ENCODE data around the gene CADPS2.

Gene CADPS2

DNA sequence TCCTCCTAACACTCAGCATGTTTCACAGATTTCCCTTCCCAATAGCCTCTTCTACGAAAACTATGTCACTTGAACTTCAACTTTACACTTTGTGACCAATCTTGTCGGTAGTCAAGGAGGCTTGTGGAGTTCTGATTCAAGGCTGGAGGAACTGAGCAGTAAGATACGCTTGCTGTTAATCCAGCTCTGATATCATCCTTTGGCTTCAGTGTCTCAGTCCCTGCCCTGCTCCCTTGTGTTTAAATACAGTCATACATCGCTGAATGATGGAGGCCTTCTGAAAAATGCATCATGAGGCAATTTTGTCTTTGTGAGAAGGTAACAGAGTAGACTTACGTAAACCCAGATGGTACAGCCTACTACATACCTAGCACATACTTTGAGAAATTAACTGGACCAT is 360.9 kb downstream of the CADPS2 start:
- DNase-seq (ENCODE audit: low read depth), result no peak
- TF ChIP-seq, protein P1, sequence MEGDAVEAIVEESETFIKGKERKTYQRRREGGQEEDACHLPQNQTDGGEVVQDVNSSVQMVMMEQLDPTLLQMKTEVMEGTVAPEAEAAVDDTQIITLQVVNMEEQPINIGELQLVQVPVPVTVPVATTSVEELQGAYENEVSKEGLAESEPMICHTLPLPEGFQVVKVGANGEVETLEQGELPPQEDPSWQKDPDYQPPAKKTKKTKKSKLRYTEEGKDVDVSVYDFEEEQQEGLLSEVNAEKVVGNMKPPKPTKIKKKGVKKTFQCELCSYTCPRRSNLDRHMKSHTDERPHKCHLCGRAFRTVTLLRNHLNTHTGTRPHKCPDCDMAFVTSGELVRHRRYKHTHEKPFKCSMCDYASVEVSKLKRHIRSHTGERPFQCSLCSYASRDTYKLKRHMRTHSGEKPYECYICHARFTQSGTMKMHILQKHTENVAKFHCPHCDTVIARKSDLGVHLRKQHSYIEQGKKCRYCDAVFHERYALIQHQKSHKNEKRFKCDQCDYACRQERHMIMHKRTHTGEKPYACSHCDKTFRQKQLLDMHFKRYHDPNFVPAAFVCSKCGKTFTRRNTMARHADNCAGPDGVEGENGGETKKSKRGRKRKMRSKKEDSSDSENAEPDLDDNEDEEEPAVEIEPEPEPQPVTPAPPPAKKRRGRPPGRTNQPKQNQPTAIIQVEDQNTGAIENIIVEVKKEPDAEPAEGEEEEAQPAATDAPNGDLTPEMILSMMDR (IDR thresholded peaks at IDR 0.05; ENCODE audit: control insufficient read depth, extremely low read depth, insufficient read depth), result no peak
- no peak overlapping the region for H3K4me3 ChIP-seq (ENCODE audit: low read depth, low read length)

DNA sequence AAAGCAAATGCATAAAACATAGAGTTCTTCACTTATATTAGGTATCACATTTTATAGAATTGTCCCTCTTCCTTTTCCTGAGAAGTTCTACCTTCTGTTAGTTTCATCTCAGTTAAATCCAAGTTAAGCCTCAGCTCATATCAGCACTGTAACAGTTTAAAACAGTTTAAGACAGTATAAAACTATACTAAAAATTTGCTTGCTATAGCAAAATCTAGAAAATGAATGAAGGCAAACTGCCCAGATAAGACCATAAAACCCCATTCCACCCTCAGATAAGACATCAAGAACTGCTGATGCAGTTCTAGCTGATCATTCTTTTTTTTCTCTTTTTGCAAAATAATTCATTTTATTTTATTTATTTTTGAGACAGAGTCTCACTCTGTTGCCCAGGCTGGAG is 364.5 kb downstream of the CADPS2 start:
- TF ChIP-seq, protein P1 (IDR thresholded peaks at IDR 0.05; ENCODE audit: control insufficient read depth, extremely low read depth, insufficient read depth), result no peak
- DNase-seq (ENCODE audit: low read depth), result no peak
- H3K4me3 ChIP-seq (ENCODE audit: low read depth, low read length), result no peak overlapping the region

DNA sequence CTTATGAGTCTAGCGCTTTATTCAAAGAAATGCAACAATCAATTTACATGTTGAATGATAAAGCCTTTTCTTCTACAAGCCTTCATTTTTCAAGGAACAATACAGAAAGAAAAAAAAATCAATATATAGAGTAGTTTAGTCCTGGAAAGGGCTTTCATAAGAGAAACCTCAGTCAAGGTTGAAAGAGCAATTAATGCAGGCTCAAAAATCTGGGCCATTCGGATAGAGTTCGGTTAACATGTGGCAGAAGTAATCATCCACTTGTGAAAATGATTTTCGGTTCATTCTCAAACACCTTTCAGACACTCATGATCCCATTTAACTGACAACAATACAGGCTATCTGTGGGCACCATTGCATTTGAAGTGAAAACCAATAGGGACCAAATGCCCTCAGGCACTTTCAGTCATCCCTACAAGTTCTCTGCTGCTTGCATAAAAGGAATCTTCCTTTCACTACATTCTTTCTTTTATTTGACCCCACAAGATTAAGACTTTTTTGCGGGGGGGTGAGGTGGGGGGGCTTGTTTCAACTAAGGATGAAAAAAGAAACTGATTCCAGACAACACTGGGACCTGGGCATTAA is 365.2 kb downstream of the CADPS2 start:
- TF ChIP-seq, protein P1 (IDR thresholded peaks at IDR 0.05; ENCODE audit: control insufficient read depth, extremely low read depth, insufficient read depth), result no peak
- DNase-seq (ENCODE audit: low read depth), result no peak
- H3K4me3 ChIP-seq (ENCODE audit: low read depth, low read length), result no peak overlapping the region

DNA sequence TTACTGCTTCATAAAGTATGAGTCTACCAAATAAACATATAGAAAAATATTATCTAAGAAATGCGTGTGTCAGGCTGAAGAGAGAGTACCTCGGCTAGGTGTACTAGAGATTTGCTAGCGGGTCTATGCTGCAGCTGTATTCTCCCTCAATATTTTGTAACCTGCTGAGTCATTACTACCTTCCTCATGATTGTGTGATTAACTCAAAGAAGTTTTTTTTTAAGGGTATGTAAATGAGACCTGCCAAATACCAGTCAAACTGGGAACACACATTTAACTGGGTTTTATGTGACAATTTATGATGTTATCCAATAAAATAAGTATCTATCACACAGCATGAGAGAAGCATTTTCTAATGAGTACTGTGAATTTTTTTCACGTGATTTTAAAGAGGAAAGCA is 367.8 kb downstream of the CADPS2 start:
- no peak for DNase-seq (ENCODE audit: low read depth)
- TF ChIP-seq, protein P1 (IDR thresholded peaks at IDR 0.05; ENCODE audit: control insufficient read depth, extremely low read depth, insufficient read depth), result no peak
- no peak overlapping the region for H3K4me3 ChIP-seq (ENCODE audit: low read depth, low read length)

DNA sequence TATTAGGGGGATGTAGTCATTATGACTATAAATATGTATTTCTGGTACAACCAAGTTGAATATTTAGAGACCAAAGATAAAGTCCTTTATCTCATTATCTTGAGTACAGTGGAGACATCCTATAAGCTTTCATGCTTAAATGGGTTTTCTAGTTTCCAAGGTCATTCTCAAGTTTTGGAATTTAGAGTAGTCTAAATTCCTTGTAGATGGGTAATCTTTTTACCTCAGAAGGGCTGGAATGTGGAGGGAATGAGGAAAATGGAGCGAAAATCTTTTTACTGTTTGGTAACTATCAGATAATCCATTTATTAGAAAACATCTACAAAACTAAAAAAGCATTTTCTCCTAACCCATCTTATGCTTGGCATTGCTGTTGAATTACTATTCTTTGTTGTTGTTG is 368.7 kb downstream of the CADPS2 start:
- H3K4me3 ChIP-seq (ENCODE audit: low read depth, low read length), result no peak overlapping the region
- TF ChIP-seq, protein P1 (IDR thresholded peaks at IDR 0.05; ENCODE audit: control insufficient read depth, extremely low read depth, insufficient read depth), result no peak
- no peak for DNase-seq (ENCODE audit: low read depth)

DNA sequence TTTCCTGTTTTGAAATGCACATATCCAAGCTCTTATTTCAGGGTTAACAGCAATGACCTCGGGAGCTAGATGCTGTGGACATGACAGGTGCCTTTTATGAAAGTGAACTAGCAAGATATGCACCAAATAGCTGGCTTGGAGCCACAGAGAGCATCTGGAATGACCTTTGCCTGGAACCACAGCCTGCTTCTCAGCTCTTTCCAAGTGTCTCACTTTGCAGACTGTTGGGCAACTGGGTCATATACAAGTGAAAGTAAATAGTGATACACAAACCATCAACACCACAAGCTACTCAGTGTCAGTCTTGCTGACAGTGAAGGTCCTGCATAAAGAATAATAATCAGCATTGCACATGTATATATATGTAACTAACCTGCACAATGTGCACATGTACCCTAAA is 370.9 kb downstream of the CADPS2 start:
- TF ChIP-seq, protein P1 (IDR thresholded peaks at IDR 0.05; ENCODE audit: control insufficient read depth, extremely low read depth, insufficient read depth), result no peak
- H3K4me3 ChIP-seq (ENCODE audit: low read depth, low read length), result no peak overlapping the region
- DNase-seq (ENCODE audit: low read depth), result no peak

DNA sequence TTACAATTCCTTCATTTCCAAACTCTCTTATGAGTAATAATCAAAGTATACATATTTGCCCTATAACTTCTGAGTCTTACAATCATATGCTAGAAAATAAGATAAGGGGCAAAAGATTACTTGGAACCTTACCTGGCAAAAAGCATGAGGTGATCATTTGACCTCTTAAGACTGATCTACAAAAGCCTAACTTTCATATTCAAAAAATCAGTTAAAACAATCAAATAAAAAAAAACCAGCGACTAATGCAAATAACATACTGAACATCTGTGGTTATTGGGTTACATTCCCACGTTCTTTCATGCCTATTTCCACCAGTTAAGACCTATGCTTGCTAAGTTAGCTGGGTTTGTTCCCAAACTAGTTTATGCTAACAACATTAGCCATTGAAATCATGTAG is 375.0 kb downstream of the CADPS2 start:
- H3K4me3 ChIP-seq (ENCODE audit: low read depth, low read length), result no peak overlapping the region
- TF ChIP-seq, protein P1 (IDR thresholded peaks at IDR 0.05; ENCODE audit: control insufficient read depth, extremely low read depth, insufficient read depth), result no peak
- DNase-seq (ENCODE audit: low read depth), result no peak

Data from LNCaP clone FGC (cell line).